GM19468 (cell line): ENCODE results near the gene GALNTL6.

Experiments used
- ATAC-seq: cut with Tn5 transposase; IDR thresholded peaks from one replicate; pipeline ENCODE4 v1.9.1; 2021; ENCODE audit warnings: mild to moderate bottlenecking, moderate library complexity, moderate number of reproducible peaks; ENCODE audit not compliant: unreplicated experiment; ENCODE audit errors: extremely low read depth

GALNTL6 gene

GRCh38 chr4:171983935-171984805 is 171.0 kb downstream of the GALNTL6 start:
- no peak for ATAC-seq

- no peak for ATAC-seq
Measured at GRCh38 chr4:171985129-171985528, 171.9 kb downstream of the GALNTL6 start.

- no peak for ATAC-seq
Measured at GRCh38 chr4:171993247-171993646, 180.0 kb downstream of the GALNTL6 start.

- ATAC-seq, result no peak
Measured at GRCh38 chr4:172007889-172008288, 194.7 kb downstream of the GALNTL6 start.

GRCh38 chr4:172009446-172010230 is 196.4 kb downstream of the GALNTL6 start:
- no peak for ATAC-seq

GRCh38 chr4:172011196-172011595 is 198.0 kb downstream of the GALNTL6 start:
- ATAC-seq, result no peak

- no peak for ATAC-seq
Measured at GRCh38 chr4:172018358-172018757, 205.2 kb downstream of the GALNTL6 start.

- ATAC-seq, result no peak
Measured at GRCh38 chr4:172035562-172035961, 222.4 kb downstream of the GALNTL6 start.

GRCh38 chr4:172040766-172041165 is 227.6 kb downstream of the GALNTL6 start:
- ATAC-seq, result no peak

GRCh38 chr4:172042714-172043114 is 229.5 kb downstream of the GALNTL6 start:
- no peak for ATAC-seq

- ATAC-seq, result no peak
Measured at GRCh38 chr4:172045981-172046380, 232.8 kb downstream of the GALNTL6 start.

- ATAC-seq, result no peak
Measured at GRCh38 chr4:172048666-172049065, 235.5 kb downstream of the GALNTL6 start.

- no peak for ATAC-seq
Measured at GRCh38 chr4:172050911-172051310, 237.7 kb downstream of the GALNTL6 start.

GRCh38 chr4:172055046-172055445 is 241.8 kb downstream of the GALNTL6 start:
- ATAC-seq, result no peak

GRCh38 chr4:172055498-172055897 is 242.3 kb downstream of the GALNTL6 start:
- ATAC-seq, result no peak

GRCh38 chr4:172061204-172061603 is 248.0 kb downstream of the GALNTL6 start:
- no peak for ATAC-seq

GRCh38 chr4:172068506-172068905 is 255.3 kb downstream of the GALNTL6 start:
- no peak for ATAC-seq

- ATAC-seq, result no peak
Measured at GRCh38 chr4:172073590-172073989, 260.4 kb downstream of the GALNTL6 start.

- no peak for ATAC-seq
Measured at GRCh38 chr4:172083272-172083671, 270.1 kb downstream of the GALNTL6 start.

- ATAC-seq, result no peak
Measured at GRCh38 chr4:172088556-172088955, 275.4 kb downstream of the GALNTL6 start.

GRCh38 chr4:172095161-172095560 is 282.0 kb downstream of the GALNTL6 start:
- no peak for ATAC-seq
